GM21528 (cell line): ENCODE results near the gene FGF11.
"Not testable (repeated sequence)": the region's sequence is repeated elsewhere in the genome, so short reads cannot be mapped to it uniquely, and the experiment has no call there.

Source experiments
- ATAC-seq: cut with Tn5 transposase; IDR thresholded peaks from one replicate; pipeline ENCODE4 v1.9.1; 2021; ENCODE audit warnings: mild to moderate bottlenecking, moderate library complexity; ENCODE audit not compliant: unreplicated experiment, low FRiP score

FGF11 gene

DNA sequence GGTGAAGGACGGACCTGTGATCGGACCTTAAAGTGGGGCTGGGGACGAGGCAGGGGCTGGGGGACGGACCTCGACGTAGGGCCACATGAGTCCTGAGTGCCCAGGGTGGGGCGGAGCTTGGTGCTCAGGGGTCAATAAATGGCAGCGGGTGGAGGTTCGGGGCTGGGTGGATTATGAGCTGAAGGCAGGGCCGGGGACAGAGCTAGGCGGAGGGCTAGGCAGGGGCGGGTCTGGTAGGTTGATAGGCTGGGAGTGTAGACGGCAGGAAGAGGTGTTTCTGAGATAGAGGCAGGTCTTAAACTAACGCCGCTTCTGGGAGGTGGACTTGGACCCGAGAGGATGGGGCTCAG, 6.3 kb downstream of the FGF11 start:
- ATAC-seq = no peak

DNA sequence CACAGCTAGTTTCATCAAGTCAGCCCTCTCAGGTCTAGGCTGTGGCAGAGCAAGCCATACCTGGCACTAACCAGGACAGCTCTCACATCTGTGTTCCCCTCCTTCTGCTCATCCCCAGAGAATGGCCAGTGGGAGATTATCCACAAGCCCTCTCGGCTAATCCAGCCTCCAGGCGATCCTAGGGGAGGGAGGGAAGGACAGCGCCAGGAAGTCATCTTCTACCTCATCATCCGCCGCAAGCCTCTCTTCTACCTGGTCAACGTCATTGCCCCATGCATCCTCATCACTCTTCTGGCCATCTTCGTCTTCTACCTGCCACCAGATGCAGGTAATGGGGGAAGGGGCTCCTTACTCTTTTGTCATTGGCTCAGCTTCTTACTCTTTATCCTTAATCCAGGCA, 9.1 kb downstream of the FGF11 start:
- no peak for ATAC-seq

DNA sequence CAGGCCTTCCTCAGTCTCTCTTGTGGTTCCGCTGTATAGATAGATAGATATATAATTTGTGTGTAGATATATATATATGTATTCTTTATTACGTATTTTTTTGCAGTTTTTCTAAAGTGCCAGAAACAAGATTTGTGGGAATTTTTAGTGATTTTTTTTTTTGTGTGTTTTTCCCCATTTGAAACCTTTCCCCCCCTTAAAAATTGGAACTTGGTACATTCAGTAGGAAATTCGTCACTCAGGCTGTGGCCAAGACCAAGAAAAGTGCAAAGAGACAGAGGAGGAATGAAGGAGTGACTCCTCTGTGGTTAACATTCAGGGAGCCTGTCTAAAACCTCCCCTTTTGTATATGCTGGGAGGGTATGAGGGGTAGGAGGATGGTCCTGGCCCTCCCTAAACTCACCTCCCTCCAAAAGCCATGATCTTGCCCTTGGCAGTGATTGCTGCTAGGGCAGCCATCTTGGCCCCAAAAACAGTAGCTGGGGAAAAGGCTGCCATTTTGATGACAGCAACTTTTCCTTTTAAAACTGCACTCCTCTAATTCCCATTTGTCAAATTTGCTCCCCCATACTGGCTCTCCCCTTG, 20.7 kb downstream of the FGF11 start:
- ATAC-seq = no peak

DNA sequence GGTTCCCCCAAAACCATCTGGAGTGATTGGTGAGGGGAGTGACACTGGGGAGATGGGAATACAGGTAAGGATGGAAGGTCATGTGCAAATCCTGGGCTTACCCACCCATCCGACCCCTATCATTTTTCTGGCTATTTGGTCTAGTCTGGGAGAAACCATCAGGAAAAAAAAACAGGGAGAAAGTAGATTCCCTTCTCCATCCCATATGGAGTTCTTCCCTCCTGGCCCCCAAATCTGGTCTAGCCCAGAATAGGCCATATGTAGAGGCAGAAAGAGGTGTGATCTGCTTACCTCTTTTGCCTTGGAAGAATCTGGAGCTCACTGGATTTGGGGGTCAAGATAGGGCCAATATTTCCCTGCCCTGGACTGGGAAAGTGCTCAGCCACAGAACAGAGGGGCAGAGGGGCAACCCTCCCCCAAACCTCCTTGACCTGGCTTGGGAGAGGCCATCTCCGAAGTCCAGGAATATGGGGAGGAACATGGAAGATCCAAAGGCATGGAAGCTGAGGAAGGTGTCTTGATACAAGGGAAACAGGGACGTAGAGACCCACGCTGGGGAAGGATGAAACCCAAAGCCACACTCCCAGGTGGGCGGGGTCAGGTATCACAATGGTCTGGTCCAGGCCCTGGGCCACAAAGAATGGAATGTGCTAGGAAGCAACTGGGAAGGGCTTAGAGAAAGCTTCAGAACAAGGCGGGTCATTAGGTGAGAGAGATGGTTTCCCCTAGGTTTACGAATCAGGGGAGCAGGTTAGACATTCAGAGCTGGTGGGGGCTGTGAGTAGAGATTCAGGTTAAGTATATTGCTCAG, 21.7 kb downstream of the FGF11 start:
- no peak for ATAC-seq

DNA sequence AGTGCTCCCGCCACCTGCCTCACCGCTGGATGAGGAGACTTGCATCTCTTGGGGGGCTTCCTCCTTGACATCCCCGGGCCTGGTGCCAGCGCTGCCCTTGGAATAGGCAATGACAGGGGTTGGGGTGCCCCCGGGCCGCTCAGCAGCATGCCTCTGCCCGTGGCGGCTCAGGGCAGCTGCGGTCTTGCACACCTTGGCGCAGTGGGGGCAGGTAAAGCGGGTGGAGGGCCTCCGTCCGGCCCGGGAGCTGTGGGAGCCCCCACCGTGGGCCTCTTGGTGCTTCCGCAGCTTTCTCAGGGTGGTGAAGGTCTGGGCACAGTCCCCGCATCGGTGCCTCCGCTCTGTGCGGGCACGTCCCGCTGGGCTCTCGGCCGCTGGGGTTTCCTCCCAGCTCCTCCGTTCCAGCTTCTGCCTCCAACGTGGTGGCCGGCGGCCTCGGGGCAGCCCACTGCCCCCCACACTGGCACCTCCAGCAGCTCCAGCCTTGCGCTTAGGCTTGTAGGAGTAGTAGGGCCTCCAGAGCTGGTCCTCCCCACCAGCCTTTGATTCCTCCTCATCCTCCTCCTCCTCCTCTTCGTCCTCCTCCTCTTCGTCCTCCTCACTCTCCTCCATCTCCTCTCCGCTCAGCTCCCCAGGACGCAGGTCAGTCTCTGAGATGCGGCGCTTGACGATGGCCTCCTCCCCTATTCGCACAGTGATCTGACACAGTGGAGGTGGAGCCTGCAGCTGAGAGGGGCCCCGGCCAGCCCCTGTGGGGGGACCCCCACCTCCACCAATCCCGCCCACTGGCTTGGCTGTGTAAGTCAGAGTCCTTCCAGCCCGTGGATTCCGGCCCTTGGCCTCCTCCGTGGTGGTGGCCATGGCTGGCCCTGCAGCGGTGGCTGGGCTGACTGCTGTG, 23.4 kb downstream of the FGF11 start:
- ATAC-seq = no peak

DNA sequence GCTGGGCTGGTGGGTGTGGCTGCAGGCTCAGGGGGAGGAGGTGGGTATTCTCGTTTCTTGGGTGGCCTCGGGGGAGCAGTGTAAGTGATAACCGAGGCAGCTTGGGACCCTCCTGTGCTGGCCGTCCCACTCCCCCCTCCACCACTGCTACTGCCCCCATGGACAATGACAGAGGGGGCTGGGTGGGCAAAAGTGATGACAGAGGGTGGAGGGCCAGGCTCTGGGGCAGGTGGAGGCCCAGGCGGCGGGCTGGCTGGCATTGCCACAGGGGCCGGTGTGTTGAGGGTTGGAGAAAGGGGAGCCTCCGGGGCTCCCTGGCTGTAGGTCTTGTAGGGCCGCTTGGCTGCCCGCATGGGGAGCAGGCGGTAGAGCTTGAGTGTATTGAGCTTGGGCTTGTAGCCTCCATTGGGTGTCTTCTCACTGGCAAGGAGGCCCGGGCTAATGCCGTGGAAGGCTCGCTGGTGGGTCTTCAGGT, 24.1 kb downstream of the FGF11 start:
- ATAC-seq = no peak

DNA sequence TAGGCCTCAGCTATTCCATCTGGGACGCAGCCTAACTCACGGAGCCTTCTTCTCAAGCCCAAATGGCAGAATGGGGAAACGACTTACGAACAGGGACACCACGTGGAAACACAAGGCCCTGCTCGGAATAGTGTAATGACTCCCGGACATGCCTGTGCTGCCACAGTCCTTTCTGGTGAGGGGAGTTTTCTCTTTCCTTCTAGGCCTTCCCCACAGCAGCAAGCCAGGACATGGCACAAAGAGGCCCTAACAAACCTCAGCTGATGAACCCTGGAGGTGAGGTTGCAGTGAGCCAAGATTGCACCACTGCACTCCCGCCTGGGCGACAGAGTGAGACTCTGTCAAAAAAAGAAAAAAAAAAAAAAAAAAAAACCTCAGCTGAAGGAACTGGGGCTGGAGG, 24.8 kb downstream of the FGF11 start:
- no peak for ATAC-seq

DNA sequence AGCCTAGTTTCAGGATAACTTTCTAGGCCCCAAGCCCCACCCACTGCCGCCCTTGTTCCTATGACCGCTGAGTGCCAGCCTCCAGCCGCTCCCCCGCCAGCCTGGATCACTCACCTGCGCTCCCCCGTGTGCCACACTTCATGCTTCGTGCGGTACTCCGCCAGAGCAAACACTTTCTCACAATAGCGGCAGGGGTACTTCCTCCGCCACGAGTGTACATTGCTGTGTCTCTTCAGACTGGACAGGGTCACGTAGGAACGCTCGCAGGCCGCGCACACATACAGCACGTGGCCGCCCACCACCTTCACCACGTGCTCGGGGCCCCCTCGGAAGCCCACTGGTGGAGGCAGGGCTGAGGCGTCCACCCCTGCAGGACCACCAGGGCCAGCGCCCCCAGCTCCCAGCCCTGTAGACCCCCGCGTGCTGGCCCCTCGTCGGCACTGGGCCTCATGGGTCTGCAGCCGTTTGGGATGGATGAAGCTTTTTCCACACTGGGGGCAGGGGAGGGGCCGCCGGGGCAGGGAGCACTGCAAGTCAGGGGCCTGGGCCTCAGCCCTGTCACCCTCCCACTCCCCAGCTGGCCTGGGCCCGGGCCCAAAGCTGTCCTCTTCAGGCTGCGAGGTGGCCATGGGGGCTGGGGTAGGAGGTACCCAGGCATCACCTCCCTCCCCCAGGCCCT, 26.4 kb downstream of the FGF11 start:
- ATAC-seq = no peak

DNA sequence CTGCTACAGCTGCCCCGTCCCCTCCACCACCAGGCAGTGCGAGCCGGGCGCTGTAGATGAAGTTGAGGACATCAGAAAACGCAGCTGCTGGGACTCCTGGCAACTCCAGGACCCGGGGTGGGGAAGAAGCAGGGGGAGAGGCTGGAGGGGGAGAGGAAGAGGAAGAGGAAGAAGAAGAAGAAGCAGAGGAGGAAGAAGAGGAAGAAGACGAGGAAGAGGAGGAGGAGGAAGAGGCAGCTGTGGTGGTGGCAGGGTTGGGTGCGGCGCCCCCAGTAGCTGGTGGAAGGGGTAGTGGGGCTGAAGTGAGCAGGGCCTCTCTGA, 27.0 kb downstream of the FGF11 start:
- no peak for ATAC-seq

DNA sequence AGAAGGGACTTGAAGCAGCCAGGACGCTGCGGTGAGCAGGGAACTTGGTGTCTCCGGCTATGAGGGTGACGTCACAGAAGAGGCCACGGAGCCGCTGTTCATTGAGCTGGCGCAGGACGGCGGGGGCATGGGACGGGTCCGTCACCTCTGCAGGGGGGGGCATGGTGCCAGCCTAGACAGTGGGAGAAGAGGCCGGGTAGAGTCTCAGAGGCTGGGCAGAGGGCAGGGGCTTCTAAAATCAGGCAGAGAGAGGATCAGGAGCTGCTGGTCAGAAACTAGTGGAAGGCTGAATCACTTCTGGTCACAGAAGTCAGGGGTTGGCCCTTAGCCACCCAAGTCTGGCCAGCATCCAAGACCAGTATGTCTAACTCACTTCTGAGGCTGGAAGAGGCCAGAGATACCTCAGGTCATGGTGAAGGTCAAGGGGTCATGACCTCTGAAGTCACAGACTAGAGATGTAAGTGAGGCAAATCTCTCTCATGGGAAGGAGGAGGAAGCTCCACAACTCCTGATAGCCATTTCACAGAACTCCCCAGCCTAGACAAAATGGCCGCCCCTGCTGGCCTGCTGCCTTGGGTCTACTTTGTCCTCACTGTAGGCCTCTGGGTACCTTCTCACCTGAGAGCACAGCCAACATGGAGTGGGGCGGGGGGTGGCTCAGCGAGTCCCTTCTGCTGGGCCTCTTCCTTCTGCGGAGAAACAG, 27.5 kb downstream of the FGF11 start:
- no peak for ATAC-seq

DNA sequence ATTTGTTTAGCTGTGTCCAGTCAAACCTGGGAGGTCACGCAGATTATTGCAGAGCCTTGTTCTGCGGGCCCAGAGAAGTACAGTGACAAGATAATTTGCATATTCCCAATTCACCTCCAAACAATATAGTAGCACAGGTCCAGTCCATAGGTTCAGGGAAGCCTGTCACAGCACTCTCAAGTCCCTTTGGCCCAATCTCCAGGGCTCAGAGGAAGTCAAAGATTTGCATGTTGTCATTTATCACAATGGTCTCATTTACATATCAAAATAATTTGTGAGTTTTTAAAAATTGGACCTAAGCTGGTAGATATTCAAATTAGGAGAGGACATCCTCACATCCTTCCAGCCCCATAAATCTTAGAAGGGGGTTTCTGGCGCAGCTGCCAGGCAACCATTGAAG, 28.2 kb downstream of the FGF11 start:
- no peak for ATAC-seq

DNA sequence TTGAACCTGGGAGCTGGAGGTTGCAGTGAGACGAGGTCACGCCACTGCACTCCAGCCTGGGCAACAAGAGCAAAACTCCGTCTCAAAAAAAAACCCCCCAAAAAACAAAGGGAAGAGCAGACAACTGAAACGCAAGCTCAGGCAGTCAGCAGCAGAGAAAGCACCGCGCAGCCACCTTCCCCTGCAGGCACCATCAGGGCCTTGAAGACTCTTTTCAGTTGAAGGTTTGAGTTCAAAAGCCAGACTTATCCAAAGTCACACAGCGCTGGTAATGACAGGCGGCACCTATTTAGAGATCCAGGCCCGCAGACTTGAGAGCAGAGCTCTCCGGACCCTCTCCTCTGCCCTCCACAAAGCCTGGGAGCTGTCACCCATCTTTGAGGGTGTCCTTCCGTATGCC, 29.0 kb downstream of the FGF11 start:
- ATAC-seq = no peak

DNA sequence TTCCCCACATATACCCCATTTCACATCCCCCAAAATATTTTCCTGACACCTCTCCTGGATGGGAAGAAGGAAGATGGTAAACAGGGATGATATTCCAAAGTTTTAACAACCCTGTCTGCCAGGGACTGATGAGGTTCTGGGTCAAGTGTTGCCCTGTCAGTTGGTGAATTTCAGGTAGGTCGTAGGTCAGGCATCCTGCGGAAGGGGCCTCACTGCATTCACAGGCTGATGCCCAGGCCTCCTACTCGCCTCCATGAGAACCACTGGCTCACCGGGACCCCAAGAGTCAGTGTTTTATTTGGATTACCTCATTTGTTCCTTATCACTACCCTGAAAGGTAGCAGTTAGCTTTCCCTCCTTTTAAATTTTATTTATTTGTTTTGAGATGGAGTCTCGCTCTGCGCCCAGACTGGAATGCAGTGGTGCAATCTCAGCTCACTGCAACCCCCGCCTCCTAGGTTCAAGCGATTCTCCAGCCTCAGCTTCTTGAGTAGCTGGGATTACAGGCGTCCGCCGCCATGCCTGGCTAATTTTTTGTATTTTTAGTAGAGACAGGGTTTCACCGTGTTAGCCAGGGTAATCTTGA, 29.6 kb downstream of the FGF11 start:
- ATAC-seq = no peak

DNA sequence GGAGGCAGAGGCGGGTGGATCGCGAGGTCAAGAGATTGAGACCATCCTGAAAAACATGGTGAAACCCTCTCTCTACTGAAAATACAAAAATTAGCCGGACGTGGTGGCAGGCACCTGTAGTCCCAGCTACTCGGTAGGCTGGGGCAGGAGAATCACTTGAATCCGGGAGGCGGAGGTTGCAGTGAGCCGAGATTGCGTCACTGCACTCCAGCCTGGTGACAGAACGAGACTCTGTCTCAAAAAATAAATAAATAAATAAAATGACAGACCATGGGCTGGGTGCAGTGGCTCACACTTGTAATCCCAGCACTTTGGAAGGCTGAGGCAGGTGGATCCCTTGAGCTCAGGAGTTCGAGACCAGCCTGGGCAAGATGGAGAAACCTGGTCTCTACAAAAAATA, 30.5 kb downstream of the FGF11 start:
- not testable (repeated sequence) for ATAC-seq

DNA sequence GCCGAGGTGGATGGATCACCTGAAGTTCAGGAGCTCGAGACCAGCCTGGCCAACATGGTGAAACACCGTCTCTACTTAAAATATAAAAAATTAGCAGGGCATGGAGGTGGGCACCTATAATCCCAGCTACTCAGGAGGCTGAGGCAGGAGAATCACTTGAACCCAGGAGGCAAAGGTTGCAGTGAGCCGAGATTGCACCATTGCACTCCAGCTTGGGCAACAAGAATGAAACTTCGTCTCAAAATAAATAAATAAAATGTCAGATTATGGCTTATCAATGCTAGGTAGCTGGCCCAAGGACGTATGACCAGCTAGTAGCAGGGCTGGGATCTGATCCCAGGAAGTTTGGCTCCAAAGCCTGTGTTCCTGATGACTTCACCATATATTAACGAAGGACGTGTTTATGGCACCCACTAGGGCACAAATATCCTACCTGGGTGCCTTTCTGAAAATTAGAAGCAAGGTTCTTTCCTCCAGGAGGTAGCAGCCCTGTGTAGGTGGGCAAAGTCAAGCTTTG, 31.2 kb downstream of the FGF11 start:
- ATAC-seq = not testable (repeated sequence)

DNA sequence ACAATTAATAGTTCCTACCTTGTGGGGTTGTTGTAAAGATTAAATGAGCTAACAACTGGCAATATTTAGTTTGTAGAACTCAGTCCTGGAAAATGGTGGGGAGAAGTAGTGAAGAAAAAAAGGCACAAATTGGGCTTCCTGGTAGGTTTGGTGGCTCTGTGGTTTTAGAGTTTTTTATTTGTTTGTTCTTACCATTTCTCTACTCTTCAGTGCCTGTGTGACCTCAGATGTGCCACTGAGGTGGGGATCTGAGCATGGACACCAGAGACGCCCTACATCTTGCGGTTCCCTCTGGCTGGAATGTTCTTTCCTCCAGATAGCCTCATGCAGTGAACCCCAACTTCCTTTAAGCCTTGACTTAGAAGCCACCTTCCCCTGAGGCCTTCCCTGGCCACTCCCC, 32.4 kb downstream of the FGF11 start:
- ATAC-seq = no peak

DNA sequence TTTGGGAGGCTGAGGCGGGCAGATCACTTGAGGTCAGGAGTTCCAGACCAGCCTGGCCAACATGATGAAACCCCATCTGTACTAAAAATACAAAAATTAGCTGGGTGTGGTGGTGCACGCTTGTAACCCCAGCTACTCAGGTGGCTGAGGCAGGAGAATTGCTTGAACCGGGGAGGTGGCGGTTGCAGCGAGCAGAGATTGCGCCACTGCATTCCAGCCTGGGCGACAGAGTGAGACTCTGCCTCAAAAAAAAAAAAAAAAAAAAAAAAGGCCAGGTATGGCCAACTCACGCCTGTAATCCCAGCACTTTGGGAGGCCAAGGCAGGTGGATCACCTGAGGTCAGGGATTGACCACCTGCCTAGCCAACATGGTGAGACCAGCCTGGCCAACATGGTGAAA, 35.5 kb downstream of the FGF11 start:
- not testable (repeated sequence) for ATAC-seq

DNA sequence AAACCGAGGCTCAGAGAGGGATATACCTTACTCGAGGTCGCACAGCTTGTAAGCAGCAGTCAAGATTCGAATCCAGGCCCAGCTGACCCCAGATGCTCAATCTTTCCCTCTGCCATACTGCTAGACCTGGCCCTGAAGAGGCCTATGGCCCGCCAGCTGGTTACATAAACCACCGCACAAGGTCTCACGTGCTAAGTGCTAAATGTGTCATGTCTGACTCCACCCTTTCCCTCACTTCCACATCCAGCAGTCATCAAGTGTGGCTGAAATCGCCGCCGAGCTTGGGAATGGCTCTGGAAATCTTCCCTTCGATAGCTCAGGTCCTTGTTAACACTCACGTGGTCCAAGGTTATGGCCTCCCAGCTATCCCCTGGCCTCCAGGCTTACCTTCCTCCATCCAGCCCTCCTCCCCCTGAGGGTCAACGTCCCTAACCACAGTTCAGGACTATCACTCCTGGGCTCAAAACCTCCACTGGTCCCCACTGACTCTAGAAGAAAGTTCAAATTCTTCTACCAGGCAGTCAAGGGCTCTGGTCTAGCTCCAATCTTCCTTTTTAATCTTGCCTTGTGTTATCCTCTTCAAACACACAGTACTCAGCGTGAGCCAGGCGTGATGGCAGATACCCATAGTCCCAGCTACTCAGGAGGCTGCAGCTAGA, 36.6 kb downstream of the FGF11 start:
- no peak for ATAC-seq

DNA sequence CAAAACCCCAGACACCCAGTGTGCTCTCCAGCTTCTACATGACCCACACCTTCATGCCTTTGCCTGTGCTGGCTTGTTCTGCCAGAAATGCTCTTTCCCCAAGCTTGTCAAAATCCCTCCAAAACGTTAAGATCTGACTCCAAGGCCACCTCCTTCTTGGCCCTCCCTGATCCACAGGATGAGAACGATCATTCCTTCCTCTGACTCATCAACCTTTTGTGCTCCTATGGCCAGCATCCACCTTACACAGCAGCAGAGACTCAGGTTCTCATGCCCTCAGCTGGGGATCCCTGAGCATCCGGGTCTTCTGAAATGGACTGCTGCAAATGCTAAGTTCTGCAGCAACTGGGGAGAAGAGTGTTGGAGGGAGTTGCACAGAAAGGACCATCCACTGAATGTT, 37.2 kb downstream of the FGF11 start:
- ATAC-seq = no peak
